HG03039 (cell line): ENCODE data around the gene SYTL5.
"Not testable (repeated sequence)": the region's sequence is repeated elsewhere in the genome, so short reads cannot be mapped to it uniquely, and the experiment has no call there.

Source experiments
- ATAC-seq: cut with Tn5 transposase; IDR thresholded peaks from one replicate; pipeline ENCODE4 v1.9.1; 2021; ENCODE audit warnings: mild to moderate bottlenecking, moderate library complexity; ENCODE audit not compliant: unreplicated experiment

SYTL5 gene

DNA sequence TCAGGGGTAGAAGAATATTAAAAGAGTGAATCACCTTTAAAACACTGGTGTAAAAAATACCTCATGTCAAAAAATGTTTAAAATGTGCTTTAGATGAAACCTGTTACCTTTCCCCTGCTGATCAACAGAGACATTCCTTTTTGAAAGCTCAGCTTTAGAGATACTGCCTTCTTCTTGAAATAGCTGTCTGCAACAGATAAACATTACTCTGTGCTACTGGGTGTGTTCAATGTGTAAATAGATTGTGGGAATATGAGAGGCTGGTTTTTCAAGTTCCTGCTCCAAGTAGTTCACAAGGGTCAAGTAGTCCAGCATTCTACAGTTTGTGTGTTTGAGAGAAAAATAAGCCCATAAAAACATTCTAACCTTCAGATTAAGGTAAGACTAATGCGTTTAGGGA lies at the start of gene SYTL5:
TSS of gene SYTL5 (plus strand) at position 263 of the 400 bp plus-strand sequence. CDS start 27,337 bp downstream, outside the sequence.
- ATAC-seq = no peak

DNA sequence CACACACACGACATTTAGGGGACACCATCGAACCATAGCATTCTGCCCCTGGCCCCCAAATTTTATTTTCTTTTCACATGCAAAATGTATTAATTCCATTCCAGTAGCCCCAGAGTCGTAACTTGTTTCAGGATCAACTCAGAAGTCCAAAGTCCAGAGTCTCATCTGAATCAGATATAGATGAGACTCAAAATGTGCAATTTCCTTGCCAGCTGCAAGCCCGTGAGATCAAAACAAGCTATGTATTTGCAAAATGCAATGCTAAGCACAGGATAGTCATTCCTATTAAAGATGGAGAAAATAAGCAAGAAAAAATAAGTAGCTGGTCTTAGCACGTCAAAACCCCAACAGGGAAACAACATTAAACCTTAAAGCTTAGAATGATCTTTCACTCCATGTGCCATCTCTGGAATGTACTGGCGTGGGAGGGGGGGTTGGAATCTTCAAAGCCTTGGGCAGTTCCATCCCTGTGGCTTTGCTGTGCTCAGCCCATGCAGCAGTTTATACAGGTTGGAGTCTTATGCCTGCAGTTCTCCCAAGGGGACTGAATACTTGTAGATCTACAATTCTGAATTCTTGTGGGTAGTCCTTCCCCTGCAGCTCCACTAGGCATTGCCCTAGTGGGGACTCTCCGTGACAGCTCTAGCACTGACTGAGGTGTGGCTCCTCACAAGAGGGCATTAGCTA lies 47.7 kb upstream of the SYTL5 start:
- ATAC-seq = no peak

DNA sequence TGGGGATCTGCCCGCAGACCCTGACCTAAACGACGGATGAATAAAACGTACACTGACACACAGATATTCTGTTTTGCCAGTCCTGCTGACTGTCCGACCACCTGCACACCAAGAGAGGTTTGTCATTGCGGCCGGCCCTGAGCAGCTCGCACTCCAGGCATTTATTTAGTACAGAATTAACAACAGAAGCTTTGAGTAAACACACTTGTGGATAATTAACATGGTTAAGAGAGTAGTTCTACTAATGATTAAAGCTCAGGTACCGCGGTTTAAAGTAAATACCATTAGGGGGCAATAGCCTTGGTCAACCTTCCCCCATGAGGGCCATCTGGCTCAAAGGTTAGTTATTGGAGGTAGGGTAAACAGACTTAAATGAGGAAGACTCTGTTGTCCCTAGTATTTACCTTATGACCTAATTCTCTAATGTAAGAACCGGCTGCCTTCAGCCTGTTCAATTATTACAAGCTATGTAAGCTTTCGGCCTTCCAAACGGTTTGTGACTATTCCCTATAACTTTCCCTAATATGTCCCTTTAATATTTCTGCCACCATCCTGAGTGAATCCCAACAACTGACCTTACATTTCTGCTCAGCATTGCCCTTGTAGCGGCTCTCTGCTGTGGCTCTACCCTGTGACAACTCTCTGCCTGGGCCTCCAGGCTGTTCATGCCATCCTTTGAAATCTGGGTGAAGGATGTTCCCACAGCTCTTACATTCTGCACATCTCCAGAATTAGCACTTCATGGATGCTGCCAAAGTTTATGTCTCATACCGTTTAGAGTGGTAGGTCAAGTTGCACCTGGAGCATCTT lies 46.9 kb upstream of the SYTL5 start:
- ATAC-seq = no peak

DNA sequence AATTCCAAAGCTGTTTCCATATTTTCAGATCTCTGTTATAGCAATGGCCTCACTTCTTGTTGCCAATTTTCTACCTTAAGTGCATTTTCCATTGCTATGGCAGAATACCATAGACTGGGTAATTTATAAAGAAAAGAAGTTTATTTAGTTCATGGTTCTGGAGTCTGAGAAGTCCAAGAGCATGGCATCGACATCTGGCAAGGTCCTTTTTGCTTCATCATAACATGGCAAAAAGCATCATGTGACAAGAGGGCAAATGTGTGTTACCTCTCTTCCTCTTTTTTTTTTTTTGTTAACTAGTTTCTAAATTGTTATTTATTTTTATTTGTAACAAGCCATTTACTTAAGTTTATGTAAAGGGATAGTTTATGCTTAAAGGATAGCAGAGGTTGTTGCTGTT lies 45.2 kb upstream of the SYTL5 start:
- no peak for ATAC-seq

DNA sequence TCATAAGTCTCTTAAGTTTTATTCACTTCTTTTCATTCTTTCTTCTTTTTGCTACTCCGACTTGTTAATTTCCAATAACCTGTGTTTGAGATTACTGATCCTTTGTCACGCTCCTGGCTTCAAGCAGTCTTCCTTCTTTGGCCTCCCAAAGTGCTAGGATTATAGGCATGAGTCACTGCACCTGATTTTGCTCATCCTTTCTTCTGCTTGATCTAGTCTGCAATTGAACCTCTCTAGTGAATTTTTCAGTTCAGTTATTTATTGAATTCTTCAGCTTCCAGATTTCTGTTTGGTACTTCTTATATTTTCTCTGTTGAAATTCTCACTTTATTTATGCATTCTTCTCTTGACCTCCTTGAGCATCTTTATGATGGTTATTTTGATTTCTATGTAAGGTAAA lies 38.6 kb upstream of the SYTL5 start:
- ATAC-seq = no peak

DNA sequence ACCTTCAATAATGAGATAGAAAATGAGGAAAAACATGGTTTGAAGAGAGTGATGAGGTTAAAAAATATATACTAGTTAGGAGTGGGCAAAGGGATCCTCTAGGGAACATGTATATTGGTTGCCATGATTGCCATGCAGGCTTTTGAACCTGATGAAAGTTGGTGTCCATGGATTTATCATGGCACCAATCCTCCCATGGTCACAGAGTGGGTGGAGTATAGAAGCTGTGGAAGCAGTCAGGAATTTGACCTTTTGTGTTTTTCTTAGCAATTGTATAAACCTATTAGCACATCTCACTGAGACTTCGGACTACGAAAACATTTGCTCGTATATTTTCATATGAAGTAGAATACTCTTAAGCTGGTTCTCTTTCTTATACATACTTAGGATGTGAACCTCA lies 30.9 kb upstream of the SYTL5 start:
- no peak for ATAC-seq

DNA sequence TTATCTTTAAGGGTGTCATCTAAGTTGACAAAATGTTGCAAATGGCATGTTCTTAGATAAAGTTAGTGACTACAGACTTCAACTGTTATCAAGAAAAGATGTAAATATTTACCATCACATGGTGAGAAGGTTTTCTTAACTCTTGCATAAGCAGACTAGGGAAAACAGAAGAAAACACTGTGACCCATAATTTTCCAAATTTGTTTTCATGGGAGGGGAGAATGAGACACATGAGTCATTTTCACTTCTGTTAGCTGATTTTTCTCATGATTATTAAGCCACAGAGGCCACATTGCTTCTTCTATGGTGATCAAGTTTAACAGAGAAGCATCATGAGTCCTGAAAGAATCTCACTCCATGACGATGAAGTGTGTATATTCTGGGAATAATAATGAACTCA lies 30.2 kb upstream of the SYTL5 start:
- ATAC-seq = no peak

DNA sequence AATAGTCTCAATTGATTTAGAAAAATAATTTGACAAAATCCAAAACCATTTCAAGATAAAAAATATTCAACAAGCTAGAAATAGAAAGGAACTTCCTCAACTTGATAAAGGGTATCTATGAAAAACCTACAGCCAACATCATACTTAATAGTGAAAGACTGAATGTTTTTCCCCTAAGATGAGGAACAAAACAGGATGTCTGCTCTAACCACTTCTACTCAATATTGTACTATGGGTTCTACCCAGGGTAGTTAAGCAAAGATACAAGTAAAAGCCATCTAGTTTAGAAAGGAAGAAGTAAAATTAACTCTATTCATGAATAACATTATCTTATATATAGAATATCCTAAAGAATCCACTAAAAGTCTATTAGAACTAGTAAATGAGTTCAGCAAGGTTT lies 21.5 kb upstream of the SYTL5 start:
- ATAC-seq = no peak

DNA sequence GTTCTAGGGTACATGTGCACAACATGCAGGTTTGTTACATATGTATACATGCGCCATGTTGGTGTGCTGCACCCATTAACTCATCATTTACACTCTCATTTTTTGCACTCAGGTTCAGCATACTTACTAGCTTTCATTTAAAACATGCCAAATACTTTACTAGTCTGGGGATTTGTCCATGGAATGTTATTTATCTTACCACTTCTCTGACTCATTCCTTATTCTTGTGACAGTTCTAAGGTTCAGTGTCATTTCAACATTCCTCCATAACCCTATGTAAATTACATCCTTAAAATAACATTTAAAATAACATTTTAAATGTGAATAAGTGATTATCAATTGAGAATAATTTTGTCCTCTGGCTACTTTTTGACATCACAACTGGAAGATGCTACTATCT lies 19.5 kb upstream of the SYTL5 start:
- no peak for ATAC-seq

DNA sequence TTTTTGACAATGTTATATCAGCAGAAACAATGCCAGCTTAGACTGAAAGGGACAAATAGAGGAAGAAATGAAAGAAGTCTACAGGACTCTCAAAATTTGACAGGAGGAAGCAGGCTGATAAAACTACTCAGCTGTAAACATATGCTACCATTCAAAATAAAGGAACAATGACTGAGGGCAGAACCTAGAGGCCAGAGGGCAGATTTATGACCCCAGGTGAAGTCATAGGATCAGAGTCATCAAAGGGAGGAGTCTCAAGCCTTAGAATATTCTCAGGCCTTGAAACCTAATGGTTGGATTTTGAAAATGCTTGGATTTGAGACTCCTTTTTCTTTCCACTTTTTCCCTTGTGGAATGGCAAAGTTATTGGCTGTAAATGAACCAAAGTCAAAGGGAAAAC lies 17.0 kb upstream of the SYTL5 start:
- ATAC-seq = no peak

DNA sequence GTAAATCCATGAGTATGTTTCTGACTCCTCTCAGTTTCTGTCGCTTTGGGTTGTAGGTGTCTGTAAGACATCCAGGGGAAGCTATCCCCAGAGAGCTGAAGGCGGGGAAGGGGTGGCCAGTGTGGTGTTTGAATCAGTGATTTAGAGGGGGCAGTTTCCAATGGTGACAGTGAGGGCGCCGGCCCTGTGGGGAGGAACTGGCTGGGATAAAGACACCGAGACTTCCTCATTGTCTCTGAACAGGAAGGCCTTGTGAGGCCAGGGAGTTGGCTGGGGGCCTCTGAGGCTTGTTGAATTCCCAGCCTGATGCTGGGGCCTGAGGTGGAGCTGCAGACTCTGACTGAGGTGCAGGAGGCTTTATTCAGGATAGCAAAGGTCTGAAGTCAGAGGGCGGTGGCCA lies 15.1 kb upstream of the SYTL5 start:
- not testable (repeated sequence) for ATAC-seq

DNA sequence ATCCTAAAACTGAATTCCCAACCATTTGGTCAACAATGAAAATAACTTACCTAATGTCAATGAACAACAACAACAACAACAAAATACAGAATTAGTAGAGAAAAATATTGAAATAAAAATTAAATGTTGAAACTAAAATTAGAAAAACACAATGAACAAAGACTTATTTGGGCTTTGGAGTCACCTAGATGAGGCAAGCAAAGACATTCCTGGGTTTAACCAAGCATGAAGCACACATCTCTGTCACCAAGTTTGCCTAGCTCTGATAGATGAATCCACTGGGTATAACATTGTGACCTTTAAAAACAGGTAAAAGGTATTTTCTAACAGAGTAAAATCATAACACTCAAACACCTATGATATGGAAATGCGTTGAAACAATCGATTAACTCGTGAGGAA lies 13.2 kb upstream of the SYTL5 start:
- no peak for ATAC-seq

DNA sequence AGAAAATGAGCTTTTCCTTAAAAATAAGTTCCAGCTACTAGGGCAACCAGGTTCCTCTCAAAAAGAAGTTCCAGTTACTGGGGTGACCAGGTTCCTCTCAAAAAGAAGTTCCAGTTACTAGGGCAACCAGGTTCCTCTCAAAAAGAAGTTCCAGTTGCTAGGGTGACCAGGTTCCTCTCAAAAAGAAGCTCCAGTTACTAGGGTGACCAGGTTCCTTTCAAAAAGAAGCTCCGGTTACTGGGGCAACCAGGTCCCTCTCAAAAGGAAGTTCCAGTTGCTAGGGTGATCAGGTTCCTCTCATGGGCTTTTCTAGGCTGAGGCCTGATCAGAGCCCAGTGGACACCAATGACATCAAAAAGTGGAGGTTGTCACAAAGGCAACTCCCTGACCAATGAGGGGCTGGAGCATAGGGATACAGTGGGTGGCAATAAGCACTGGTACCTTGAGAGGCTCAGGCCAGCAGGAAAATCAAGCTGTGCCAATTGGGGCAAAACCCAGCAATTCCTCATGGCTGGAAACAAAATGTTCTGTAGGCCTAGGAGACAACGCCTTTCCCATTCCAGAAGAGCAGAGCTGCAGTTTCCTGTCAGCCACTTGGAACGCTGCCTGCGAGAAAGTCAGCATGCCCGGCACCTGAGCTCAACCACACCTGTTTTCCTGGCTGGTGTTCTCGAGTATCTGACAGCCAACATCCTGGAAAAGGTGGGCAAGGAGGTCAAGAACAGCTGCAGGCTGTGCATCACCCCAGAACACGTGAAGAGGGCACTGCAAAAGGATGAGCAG lies 12.3 kb upstream of the SYTL5 start:
- ATAC-seq = peak; percentile 51

DNA sequence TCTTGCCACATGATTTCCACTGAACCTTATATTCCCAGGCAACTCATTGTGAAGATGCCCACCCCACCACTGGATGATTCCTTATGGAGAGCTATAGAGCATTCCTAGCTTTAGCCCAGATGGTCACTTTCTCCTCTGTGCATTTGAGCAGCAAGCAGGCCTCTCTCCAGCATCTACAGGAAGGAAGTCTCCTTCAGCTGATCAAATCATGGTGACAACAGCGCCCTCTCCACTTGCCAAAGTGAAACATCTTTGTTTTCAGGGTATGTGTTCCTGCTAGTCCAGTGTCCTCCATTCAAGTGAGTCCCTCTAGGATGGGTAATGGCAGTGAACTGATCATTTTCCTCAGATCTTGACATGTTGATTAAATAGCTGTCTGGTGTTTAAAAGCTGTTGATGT lies 10.9 kb upstream of the SYTL5 start:
- ATAC-seq = no peak

DNA sequence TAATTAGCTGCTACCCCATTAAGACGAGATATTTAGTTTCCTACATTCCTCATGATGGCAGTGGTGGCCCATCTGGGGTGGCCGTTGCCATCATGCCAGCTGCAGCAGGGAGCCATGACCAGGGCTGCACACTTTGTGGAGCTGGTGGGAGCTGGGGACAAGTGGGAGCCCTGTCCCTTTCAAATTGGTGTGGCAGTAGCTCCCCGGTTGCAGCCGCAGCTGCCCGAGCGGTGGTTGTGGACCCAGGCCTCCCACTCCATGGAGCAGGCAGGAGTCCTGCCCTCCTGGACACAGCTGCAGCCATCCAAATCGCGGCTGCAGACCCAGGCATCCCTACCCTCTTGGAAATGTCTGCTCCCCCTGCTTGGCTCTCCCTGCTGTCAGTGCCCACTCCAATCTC lies 9.3 kb upstream of the SYTL5 start:
- ATAC-seq = no peak

DNA sequence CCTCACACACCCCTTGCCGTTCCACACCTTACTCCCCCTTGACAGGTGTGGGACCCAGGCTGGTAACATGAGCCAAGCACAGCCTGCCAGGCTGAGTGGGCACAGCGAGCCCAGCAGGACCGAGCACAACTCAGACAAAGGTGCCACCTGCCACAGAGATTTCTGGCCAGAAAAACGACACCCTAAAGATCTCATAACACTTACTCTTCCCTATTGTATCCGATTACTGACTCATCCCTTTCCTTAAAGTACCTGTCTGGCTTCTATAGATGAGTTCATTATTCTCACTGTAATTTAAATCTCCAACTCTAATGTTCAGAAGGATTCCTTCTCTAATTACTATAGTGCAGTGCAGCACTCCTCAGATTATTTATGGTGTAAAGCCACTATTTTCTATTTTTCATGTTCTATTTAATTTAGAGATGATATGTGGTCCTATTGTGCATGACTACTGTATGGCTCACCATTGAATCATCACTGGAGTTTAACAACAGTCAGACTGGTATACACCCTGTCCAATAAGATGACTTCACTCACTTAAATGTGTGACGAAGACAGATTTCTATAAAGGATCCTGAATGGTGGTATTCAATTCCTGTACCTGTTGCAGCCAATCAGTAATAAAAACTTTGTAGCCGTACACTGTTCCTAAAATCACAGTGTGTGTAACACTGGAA lies 7.6 kb upstream of the SYTL5 start:
- ATAC-seq = no peak

DNA sequence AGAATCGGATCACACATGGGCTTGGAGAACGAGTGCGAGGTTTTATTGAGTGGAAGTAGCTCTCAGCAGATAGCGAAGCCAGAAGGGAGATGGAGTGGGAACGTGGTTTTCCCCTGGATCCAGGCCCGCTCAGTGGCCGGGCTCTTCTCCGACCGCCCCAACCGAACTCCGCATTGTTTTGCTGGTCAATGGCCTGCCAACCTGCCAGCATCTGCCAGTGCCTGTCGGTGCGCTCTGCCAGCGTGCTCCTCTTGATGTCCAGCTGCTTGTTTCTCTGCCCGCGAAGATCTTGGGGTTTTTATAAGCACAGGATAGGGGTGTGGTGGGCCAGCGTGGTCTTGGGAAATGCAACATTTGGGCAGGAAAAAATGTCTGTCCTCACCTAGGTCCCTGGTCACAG lies 5.6 kb upstream of the SYTL5 start:
- no peak for ATAC-seq

DNA sequence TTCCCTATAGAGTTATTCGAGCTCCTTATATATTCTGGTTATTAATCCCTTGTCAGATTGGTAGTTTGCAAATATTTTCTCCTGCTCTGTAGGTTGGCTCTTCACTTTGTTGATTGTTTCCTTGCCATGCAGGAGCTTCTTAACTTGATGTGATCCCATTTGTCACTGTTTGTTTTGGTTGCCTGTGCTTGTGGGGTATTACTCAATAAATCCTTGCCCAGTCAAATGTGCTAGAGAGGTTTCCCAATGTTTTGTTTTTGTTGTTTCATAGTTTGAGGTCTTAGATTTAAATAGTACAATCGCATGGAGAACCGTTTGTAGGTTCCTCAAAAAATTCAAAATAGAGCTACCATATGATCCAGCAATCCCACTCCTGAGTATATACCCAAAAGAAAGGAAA lies 2.3 kb upstream of the SYTL5 start:
- no peak for ATAC-seq

DNA sequence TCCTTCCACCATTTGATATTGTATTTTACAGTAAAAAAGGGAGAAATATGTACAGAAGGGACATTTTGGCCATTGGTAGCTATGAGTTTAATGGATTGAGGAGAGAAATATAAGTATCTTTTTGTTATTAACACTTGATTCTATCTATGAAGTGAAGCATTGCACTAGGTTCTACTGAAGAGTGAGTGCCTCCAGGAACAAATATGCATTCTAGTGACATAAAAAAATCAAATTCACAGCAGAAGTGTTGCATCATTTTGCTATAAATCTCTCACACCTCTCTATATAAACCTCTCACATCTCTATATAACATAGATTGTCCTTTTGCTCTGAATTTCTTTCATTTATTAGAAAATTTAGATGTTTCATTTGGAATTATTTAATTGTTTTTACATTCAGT lies 425 bp downstream of the SYTL5 start:
- ATAC-seq = no peak

DNA sequence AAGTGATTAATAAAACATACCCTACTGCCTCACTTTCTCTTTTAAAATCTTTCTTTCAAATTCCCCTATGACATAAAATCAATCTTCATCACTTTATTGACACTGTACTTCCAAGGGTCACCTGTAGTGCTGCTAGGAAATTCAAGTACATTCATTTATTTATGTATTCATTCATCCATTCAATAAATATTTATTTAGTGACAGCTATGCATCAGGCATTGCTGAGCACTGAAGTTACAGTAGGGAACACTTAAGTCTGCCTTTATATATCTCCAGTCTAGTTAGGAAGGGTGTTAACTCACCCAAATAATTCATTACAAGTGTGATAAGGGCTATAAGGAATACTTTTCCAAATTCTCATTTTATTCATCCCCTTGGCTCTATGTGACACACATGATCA lies 2.3 kb downstream of the SYTL5 start:
- no peak for ATAC-seq

DNA sequence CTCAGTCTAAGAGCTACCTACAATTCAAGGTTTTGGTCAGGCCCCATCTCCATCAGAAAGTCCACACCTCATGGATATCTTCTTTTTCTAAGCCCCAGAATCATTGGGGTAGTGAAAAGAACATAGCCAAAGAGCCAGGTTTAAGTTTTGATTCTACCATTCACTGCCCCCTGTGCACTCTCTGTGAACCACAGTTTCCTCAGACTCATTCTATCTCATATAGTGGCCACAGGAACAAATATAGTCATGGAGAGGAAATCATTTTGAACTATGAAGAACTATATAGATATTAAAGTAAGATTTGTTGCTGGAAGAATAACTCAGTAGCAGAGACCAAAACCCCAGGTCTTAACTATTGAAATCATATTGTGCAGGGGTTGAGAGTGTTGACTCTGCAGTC lies 3.3 kb downstream of the SYTL5 start:
- ATAC-seq = no peak
